Measurements from ENCODE around the gene SGPL1.

Gene SGPL1

DNA sequence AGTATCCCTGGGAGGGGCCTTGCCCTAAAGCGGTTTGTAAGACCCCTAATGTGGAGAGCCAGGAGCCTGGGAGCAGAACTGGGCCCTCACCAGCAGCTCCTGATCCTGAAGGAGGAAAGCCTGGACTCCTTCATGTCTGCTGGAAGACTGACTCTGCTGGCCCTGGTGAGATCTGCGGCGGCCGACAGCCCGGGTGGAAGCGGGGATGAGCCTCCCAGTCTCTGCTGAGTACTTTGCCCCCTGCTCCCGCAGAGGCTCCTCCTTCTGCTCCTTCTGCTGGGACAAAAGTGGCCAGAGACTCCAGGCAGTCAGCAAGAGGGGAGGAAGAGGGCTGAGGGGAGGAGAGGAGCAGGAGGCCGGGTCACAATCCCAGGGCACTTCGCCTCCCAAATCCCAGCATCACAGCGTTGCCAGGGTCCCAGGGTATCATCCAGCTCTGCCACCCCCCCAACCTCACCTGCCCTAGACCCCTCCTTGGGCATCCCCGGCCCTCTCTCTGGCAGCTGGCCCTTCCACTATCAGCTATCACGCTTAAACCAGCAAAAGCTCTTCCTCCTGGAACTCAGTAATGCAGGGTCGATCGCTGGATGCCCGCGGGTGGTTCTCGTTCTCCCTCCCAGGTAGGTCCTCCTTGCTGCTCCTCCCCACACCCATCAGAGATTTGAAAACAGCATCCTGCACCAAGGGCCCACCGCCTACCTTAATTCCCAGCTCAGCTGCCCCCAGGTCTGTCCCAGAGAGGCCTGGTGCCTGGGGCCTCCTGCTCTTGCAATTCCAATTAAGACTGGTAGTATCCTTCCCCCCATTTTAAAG, 38.5 kb upstream of the SGPL1 start:
- TF ChIP-seq POLR2A (IDR thresholded peaks at IDR 0.05; ENCODE audit: low read depth, low read length), result no peak
- DNase-seq (ENCODE audit: insufficient read length, low spot score), result no peak

DNA sequence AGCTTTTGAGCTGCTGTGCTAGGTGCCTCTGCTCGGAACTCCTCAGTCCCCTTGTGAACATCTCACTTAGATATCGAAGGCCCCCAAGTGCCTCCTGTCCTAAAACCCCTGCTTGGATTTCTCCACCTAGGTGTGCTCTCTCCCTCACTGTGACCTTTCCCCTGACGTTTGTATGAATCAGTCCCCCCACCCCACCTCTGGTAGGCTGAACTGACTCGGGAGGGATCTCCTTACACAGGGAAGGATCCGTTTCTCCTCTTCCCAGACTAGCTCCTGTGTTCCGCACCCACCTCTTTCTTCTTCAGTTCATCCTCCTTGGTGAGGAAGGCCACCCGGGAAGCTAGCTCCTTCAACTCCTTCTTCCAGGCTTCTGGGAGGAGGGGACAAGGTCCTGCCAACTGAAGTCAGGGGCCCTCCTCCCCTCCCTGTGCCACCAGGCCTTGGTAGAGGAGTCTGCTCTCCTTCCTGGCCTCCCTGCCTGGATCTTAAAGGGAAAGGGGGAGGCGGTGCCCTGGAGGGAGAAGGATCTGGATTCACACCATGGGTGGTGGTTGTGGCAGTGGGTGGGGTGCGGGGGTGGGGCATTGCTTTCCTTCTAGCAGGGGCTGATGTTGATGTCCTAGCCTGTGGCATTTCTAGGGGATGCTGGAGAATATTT, 37.4 kb upstream of the SGPL1 start:
- no peak for DNase-seq (ENCODE audit: insufficient read length, low spot score)
- FAIRE-seq, result no peak

More for the DNA sequence above, 38.5 kb upstream of the SGPL1 start:
- FAIRE-seq, result no peak

DNA sequence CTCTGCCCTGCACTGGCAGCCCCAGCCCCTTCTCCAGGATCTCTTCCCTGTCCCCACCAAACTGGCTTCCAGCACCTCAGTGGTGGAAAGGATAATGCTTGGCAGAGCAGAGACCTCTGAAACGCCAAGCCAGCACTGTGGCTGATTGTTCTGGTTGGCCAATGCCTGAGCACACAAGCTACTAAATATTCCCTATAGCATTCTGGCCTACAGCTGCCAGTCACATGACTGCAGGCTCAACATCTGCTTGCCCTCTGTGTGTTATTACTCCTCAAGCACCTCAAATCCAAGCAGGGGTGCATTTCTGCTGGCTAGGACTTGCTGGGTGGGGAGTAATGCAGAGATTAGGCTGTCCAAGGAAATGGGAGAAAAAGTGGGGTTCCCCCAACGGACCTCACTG, 36.7 kb upstream of the SGPL1 start:
- no peak for FAIRE-seq
- no peak for DNase-seq (ENCODE audit: insufficient read length, low spot score)
- TF ChIP-seq POLR2A (IDR thresholded peaks at IDR 0.05; ENCODE audit: low read depth, low read length), result no peak

More for the DNA sequence above, 37.4 kb upstream of the SGPL1 start:
- no peak for TF ChIP-seq POLR2A (IDR thresholded peaks at IDR 0.05; ENCODE audit: low read depth, low read length)

DNA sequence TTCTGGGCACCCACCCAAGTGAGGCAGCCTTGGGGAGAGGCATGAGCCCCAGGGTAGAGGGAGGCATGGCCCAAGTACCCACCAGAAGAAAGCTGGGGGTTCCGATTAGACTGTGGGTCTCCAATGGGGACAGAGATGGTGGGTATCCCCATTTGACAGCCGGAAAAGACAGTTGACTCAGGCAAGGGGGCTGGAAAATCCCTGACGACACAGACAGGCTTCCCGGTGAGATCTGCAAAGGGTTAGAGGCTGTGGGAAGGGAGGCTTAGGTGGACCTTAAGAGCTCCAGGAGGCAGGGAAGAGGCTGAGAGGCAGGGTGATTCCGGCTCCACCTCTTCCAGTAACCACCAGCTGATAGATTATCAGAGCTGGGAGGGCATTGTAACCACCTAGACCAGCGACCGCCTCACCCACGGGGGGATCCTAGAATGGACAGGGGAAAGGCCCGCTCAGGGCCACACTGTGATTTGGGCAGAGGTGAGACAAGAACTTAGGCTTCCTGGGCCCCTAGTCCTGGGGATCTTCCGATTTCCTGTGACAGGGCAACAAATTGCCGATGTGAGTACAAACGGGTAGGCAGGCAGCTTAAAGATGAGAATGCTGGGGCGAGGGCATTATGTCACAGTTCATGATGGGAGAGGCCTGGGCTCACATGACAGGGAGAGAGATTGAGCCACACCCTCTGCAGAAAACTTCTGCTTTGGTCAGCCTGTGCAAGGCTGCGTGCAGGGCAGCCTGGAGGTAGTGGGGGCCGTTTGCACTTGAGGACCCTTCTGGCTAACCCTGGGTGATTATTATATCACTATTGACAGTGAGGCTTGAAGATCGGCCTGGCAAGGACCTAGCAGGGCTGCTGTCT, 36.0 kb upstream of the SGPL1 start:
- TF ChIP-seq POLR2A (IDR thresholded peaks at IDR 0.05; ENCODE audit: low read depth, low read length), result no peak
- no peak for FAIRE-seq
- no peak for DNase-seq (ENCODE audit: insufficient read length, low spot score)

DNA sequence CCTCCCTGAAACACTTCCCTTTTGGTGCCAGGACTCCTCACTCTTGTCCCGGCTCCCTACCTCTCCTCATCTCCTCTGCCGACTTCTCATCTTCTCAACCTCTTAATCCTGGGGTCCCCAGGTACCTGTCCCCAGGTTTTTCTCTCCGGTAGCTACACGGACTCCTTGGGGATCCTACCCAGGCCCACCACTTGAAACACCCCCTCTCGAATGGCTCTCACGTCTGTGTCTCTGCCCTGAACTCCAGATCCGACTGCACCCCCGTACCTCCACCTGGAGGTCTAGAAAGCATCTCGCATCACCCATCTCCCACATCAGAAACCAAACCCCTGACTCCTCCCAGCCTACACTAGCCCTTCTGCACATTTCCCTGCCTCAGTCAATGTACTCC, 35.4 kb upstream of the SGPL1 start:
- FAIRE-seq (no peak), DNase-seq (ENCODE audit: insufficient read length, low spot score) (no peak)
- no peak for TF ChIP-seq POLR2A (IDR thresholded peaks at IDR 0.05; ENCODE audit: low read depth, low read length)

DNA sequence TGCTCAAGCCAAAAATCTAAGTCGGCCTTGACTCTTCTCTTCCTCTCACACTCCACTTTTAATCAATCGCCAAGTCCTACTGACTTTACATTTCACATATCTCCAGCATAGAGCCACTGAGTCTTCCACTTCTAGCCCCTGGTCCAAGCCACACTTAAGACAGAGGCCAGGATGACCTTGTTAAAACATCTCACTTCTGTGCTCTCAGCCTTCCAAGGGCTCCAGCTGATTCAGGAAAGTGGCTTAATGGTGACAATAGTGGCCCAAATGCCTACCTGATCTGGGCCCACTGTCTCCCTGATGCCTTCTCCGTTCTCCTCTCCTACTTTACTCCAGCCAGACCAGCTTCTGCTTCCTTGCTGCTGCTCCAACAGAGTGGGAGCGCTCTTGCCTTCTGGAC, 35.0 kb upstream of the SGPL1 start:
- no peak for TF ChIP-seq POLR2A (IDR thresholded peaks at IDR 0.05; ENCODE audit: low read depth, low read length)
- no peak for FAIRE-seq
- DNase-seq (ENCODE audit: insufficient read length, low spot score), result no peak

DNA sequence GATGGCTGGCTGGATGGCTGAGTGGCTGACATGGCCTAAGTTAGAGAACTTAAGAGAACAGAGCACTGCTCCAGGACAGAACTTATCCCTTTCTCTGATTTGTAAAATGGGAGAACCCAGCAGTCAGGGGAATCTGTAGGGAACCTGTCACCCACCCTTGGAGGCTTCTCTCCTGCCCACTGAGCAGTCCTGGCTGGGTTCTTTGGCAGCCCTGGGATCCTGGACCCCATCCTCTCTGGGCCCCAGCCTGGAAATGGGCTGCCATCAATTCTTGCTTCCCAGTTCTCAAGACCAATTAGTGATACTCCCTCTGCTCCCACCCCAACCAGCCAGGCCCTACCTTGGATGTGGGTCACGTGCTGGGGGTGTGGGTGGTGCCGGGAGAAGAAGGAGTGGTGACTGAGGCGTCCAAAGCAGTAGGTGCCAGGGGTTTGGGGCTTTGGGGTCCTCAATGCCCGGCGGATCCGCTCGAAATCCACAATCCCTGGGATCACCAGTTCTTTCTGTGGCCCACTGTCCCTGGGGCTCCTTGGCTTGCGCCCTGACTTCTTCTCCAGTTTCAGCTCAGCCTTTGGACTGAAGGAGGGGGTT, 34.2 kb upstream of the SGPL1 start:
- no peak for FAIRE-seq
- TF ChIP-seq POLR2A (IDR thresholded peaks at IDR 0.05; ENCODE audit: low read depth, low read length), result no peak
- DNase-seq (ENCODE audit: insufficient read length, low spot score), result no peak

DNA sequence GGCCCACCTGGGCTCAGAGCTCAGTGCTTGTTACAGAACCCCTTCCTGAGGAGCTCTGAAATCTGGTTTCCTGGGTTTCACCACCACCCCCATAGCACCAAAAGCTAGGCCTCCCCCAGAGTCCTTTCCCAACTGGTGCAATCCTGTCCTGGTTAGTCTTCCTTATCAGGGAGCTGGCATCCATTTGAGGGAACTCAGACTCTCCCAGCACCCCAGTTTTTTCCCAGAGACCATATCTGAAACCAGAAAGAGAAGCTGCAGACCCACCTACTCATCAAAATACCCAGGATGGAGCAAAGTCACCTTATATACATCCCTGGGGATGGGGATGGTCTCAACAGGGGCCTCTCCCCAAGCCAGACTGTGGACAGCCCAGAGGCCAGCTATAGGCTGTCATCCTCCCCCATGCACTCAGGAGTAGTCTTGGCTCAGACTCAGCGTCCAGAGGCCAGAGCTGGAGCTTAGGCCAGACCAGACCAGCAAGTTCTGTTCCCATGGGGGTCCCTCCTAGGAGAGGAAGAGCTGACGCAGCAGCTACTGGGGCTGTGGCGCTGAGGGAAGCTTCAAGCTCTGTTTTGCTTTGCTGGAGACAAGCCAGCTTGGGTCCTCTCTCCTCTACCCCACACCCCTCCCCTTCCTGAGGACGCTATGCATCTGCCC, 33.5 kb upstream of the SGPL1 start:
- TF ChIP-seq POLR2A (IDR thresholded peaks at IDR 0.05; ENCODE audit: low read depth, low read length), result no peak
- FAIRE-seq (no peak), DNase-seq (ENCODE audit: insufficient read length, low spot score) (no peak)

DNA sequence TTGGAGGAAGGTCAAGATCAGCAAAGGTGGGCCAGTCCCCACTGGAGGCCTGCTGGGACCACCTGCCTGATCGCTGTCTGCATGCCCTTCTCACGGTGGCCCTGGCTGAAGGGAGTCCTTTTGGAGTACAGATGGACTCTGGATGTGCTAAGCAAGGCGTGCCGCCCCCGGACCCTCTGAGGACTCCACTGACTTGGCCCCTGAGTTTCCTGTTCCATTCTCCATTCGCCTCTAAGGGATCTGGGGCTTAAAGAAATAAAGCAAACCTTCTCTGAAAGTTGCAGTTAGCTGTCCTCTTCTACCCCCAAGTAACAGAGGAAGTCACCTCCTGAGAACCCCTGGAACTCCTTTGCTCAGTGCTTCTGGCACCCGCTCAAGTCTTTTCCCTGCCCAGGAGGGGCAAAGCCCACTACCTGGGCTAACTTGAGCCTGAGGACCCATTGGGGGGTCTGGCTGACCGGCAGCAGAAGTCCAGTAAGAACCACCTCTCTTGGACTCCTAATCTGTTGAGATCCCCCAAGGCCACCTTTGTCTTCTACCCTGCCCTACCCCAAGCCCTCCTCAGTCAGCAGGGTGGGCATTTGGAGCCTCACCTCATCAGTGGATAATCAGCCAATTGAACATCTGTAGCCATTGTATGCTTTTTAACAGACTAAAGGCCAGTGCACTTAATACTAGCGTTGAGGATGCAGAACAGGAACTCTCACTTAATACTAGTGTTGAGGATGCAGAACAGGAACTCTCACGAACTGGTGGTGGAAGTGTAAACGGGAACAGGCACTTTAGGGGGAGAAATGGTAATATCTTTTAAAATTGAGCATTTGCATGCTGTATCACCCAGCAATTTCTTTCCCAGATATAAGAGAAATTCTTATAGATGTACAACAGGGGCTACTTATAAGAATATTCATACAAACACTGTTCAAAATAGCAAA, 32.7 kb upstream of the SGPL1 start:
- TF ChIP-seq POLR2A (IDR thresholded peaks at IDR 0.05; ENCODE audit: low read depth, low read length), result no peak
- no peak for FAIRE-seq
- no peak for DNase-seq (ENCODE audit: insufficient read length, low spot score)

DNA sequence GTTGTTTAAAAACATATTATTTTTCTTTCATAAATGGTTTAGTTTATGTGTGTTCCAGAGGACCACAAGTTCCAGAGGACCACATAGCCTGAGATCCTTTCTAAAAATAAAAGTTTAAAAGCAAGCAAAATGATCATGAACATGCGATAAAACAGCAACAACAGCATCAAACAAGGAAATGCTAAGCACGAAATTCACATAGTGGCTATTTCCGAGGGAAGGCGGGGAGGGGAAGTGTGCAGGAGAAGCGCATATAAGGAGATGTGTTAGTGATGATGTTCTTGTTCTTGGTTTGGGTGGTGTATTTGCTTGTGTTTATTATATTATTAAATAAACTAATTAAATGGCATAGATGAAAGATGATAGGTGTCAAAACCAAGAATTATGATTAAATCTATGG, 31.7 kb upstream of the SGPL1 start:
- no peak for TF ChIP-seq POLR2A (IDR thresholded peaks at IDR 0.05; ENCODE audit: low read depth, low read length)
- no peak for FAIRE-seq
- DNase-seq (ENCODE audit: insufficient read length, low spot score), result no peak

DNA sequence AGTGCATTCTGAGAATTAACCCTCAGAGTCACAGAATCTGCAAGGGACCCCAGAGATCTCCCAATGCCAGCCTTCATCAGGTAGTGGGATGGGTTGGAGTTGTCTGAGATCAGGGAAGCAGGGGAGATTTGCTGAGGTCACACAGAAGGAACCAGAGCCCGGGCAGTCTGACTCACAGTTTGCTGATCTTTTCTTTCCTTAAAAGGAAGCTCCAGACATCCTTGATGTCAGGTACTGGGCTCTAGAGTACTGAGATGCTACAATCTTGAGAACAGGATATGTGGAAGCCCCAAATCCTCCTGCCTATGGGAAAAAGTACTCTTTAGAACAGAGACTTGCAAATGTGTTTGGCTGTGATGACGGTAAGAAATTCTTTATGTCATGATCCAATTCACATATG, 31.3 kb upstream of the SGPL1 start:
- TF ChIP-seq POLR2A (IDR thresholded peaks at IDR 0.05; ENCODE audit: low read depth, low read length), result no peak
- no peak for DNase-seq (ENCODE audit: insufficient read length, low spot score)
- FAIRE-seq, result no peak

DNA sequence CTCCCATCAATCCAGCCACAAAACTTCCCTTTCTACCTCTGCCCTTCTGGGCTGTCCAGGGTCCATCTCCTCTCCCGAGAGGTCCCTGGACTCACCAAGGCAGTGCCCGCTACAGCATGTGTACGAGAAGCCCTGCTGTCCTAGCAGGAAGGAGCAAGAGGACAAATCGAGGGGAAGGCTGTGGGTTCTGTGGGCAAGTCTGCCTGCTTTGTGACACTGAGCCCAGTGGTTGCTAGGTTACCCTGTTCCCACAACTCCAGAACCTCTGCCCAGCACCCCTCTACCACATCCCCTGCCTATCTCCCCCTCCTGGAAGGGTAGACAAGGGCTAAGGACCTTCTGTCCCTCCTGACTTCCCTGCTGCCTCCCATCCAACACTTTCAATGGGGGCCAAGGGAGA, 30.6 kb upstream of the SGPL1 start, which contains the start of gene TBATA:
Gene TBATA, minus strand, starts transcription at position 188 of the 400 bp plus-strand sequence. CDS start 1,998 bp downstream, outside the sequence.
- no peak for TF ChIP-seq POLR2A (IDR thresholded peaks at IDR 0.05; ENCODE audit: low read depth, low read length)
- no peak for FAIRE-seq
- no peak for DNase-seq (ENCODE audit: insufficient read length, low spot score)

All from H54 (cell line).